ENCODE measurements around the gene YIPF5.

Gene YIPF5

GRCh38 chr5:144169904-144170275 lies 569 bp downstream of the YIPF5 start:
- H3K4me3 ChIP-seq (ENCODE audit: control insufficient read depth, low read depth, low read length), result peak overlapping the region; percentile 66
- TF ChIP-seq CTCF (IDR thresholded peaks at IDR 0.05; ENCODE audit: control insufficient read depth, insufficient read depth, low read depth, low read length, missing control alignments), result no peak
- DNase-seq (ENCODE audit: low read depth), result no peak

GRCh38 chr5:144167998-144168397 lies 2.5 kb downstream of the YIPF5 start:
- no peak overlapping the region for H3K4me3 ChIP-seq (ENCODE audit: control insufficient read depth, low read depth, low read length)
- TF ChIP-seq CTCF (IDR thresholded peaks at IDR 0.05; ENCODE audit: control insufficient read depth, insufficient read depth, low read depth, low read length, missing control alignments), result no peak
- no peak for DNase-seq (ENCODE audit: low read depth)

- no peak overlapping the region for H3K4me3 ChIP-seq (ENCODE audit: control insufficient read depth, low read depth, low read length)
- DNase-seq (ENCODE audit: low read depth), result no peak
- no peak for TF ChIP-seq CTCF (IDR thresholded peaks at IDR 0.05; ENCODE audit: control insufficient read depth, insufficient read depth, low read depth, low read length, missing control alignments)
Observed at GRCh38 chr5:144166696-144167095, 3.8 kb downstream of the YIPF5 start.

- DNase-seq (ENCODE audit: low read depth), result no peak
Observed at GRCh38 chr5:144162686-144163085, 7.8 kb downstream of the YIPF5 start.

GRCh38 chr5:144156767-144157171 lies 13.7 kb downstream of the YIPF5 start:
- TF ChIP-seq CTCF (IDR thresholded peaks at IDR 0.05; ENCODE audit: control insufficient read depth, insufficient read depth, low read depth, low read length, missing control alignments), result no peak
- no peak overlapping the region for H3K4me3 ChIP-seq (ENCODE audit: control insufficient read depth, low read depth, low read length)
- no peak for DNase-seq (ENCODE audit: low read depth)

More at GRCh38 chr5:144162686-144163085, 7.8 kb downstream of the YIPF5 start:
- no peak for TF ChIP-seq CTCF (IDR thresholded peaks at IDR 0.05; ENCODE audit: control insufficient read depth, insufficient read depth, low read depth, low read length, missing control alignments)
- no peak overlapping the region for H3K4me3 ChIP-seq (ENCODE audit: control insufficient read depth, low read depth, low read length)

GRCh38 chr5:144151026-144151425 lies 19.4 kb downstream of the YIPF5 start:
- no peak overlapping the region for H3K4me3 ChIP-seq (ENCODE audit: control insufficient read depth, low read depth, low read length)
- TF ChIP-seq CTCF (IDR thresholded peaks at IDR 0.05; ENCODE audit: control insufficient read depth, insufficient read depth, low read depth, low read length, missing control alignments), result no peak
- DNase-seq (ENCODE audit: low read depth), result no peak

Data from AG09309 (cell line).